ENCODE measurements around the gene SPTBN4.
"Not testable (repeated sequence)": the region's sequence is repeated elsewhere in the genome, so short reads cannot be mapped to it uniquely, and the experiment has no call there.

The SPTBN4 gene

GRCh38 chr19:40586611-40587010, 119.8 kb downstream of the SPTBN4 start:
- H3K4me3 ChIP-seq (ENCODE audit: control insufficient read depth, low read depth, low read length) = no peak overlapping the region
- no peak for DNase-seq (ENCODE audit: low read depth)
- no peak for TF ChIP-seq CTCF (IDR thresholded peaks at IDR 0.05; ENCODE audit: control insufficient read depth, insufficient read depth, low read depth, low read length, missing control alignments)

GRCh38 chr19:40588110-40588854, 121.5 kb downstream of the SPTBN4 start:
- TF ChIP-seq CTCF (IDR thresholded peaks at IDR 0.05; ENCODE audit: control insufficient read depth, insufficient read depth, low read depth, low read length, missing control alignments) = no peak
- no peak overlapping the region for H3K4me3 ChIP-seq (ENCODE audit: control insufficient read depth, low read depth, low read length)
- no peak for DNase-seq (ENCODE audit: low read depth)

GRCh38 chr19:40588926-40589569, 122.2 kb downstream of the SPTBN4 start:
- no peak for TF ChIP-seq CTCF (IDR thresholded peaks at IDR 0.05; ENCODE audit: control insufficient read depth, insufficient read depth, low read depth, low read length, missing control alignments)
- no peak for DNase-seq (ENCODE audit: low read depth)

GRCh38 chr19:40589591-40590429, 123.0 kb downstream of the SPTBN4 start:
- no peak overlapping the region for H3K4me3 ChIP-seq (ENCODE audit: control insufficient read depth, low read depth, low read length)
- TF ChIP-seq CTCF (IDR thresholded peaks at IDR 0.05; ENCODE audit: control insufficient read depth, insufficient read depth, low read depth, low read length, missing control alignments) = no peak
- no peak for DNase-seq (ENCODE audit: low read depth)

More at GRCh38 chr19:40588926-40589569, 122.2 kb downstream of the SPTBN4 start:
- H3K4me3 ChIP-seq (ENCODE audit: control insufficient read depth, low read depth, low read length) = no peak overlapping the region

GRCh38 chr19:40590464-40591265, 123.9 kb downstream of the SPTBN4 start:
- H3K4me3 ChIP-seq (ENCODE audit: control insufficient read depth, low read depth, low read length) = no peak overlapping the region
- no peak for DNase-seq (ENCODE audit: low read depth)
- no peak for TF ChIP-seq CTCF (IDR thresholded peaks at IDR 0.05; ENCODE audit: control insufficient read depth, insufficient read depth, low read depth, low read length, missing control alignments)

GRCh38 chr19:40591724-40592123, 124.9 kb downstream of the SPTBN4 start:
- H3K4me3 ChIP-seq (ENCODE audit: control insufficient read depth, low read depth, low read length); DNase-seq (ENCODE audit: low read depth): not testable (repeated sequence)
